ENCODE results near the gene NOC4L. TPM values are rescaled to one million over a fixed set of nuclear protein-coding genes. Genes with fewer than 3 reads are reported as not detected.

Gene NOC4L
- total RNA-seq, 1 experiment from 2014 or later: 41.4 TPM

DNA sequence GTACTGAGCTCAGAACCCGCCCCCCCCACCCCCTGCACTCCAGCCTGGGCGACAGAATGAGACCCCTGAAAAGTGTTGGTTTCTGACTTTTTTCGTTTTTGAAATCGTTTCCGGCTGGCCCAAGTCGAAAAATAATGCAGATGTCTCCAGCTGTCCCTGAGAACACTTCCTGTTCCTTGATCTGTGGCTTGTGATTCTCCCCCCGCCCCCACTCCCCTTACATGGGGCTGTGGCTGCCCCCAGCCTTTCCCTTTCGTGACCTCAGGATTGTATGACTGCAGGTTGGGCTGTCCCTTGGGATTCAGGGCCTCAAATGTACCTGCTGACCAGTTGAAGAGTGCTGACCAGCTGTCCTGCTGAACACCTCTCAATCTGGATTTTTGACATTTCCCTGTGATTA is 34.1 kb downstream of the NOC4L start (continued):
- TF ChIP-seq, protein P1, sequence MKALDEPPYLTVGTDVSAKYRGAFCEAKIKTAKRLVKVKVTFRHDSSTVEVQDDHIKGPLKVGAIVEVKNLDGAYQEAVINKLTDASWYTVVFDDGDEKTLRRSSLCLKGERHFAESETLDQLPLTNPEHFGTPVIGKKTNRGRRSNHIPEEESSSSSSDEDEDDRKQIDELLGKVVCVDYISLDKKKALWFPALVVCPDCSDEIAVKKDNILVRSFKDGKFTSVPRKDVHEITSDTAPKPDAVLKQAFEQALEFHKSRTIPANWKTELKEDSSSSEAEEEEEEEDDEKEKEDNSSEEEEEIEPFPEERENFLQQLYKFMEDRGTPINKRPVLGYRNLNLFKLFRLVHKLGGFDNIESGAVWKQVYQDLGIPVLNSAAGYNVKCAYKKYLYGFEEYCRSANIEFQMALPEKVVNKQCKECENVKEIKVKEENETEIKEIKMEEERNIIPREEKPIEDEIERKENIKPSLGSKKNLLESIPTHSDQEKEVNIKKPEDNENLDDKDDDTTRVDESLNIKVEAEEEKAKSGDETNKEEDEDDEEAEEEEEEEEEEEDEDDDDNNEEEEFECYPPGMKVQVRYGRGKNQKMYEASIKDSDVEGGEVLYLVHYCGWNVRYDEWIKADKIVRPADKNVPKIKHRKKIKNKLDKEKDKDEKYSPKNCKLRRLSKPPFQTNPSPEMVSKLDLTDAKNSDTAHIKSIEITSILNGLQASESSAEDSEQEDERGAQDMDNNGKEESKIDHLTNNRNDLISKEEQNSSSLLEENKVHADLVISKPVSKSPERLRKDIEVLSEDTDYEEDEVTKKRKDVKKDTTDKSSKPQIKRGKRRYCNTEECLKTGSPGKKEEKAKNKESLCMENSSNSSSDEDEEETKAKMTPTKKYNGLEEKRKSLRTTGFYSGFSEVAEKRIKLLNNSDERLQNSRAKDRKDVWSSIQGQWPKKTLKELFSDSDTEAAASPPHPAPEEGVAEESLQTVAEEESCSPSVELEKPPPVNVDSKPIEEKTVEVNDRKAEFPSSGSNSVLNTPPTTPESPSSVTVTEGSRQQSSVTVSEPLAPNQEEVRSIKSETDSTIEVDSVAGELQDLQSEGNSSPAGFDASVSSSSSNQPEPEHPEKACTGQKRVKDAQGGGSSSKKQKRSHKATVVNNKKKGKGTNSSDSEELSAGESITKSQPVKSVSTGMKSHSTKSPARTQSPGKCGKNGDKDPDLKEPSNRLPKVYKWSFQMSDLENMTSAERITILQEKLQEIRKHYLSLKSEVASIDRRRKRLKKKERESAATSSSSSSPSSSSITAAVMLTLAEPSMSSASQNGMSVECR (CRISPR knock-in tag; IDR thresholded peaks at IDR 0.05; ENCODE audit: borderline replicate concordance): no peak
- TF ChIP-seq, protein P2, sequence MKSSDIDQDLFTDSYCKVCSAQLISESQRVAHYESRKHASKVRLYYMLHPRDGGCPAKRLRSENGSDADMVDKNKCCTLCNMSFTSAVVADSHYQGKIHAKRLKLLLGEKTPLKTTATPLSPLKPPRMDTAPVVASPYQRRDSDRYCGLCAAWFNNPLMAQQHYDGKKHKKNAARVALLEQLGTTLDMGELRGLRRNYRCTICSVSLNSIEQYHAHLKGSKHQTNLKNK (CRISPR knock-in tag; IDR thresholded peaks at IDR 0.05): no peak
- no peak for TF ChIP-seq CREB1 (CRISPR knock-in tag; IDR thresholded peaks at IDR 0.05)

GRCh38 chr12:132178801-132179401 is 34.6 kb downstream of the NOC4L start:
- ChIA-PET POLR2A (interaction anchor here (1.3 kb wide), 1 partner anchor 25 kb away, joined by 3 read pairs; no protein-coding TSS in a partner anchor), CTCF (interaction anchor here (0.7 to 2.8 kb wide), 9 partner anchors 8 to 235 kb away, joined by 3 to 11 read pairs (median 5); no protein-coding TSS in a partner anchor)
- Mint-ChIP-seq H3K4me3 (no peak overlapping the region), H3K36me3 (no peaks in the 10 kb centered on the region), H3K9me3 (peaks cover 16% of the 10 kb centered on the region), H3K27ac (no peak overlapping the region), H3K4me1 (peaks cover 8% of the 10 kb centered on the region), H3K27me3 (ENCODE audit: low read depth) (peaks cover 61% of the 10 kb centered on the region)
- TF ChIP-seq E2F4 (CRISPR knock-in tag; IDR thresholded peaks at IDR 0.05; ENCODE audit: borderline replicate concordance, low read depth) (no peak), NFYB (CRISPR knock-in tag; conservative IDR thresholded peaks at IDR 0.05; ENCODE audit: low read depth) (no peak), CTCF (IDR thresholded peaks at IDR 0.05) (0 out of 2 replicates have a peak, but pooled peaks have one; percentile 26), NR3C1 (CRISPR knock-in tag; conservative IDR thresholded peaks at IDR 0.05; ENCODE audit: low read depth) (no peak), ZNF532 (CRISPR knock-in tag; IDR thresholded peaks at IDR 0.05; ENCODE audit: borderline replicate concordance) (no peak), CREB1 (CRISPR knock-in tag; IDR thresholded peaks at IDR 0.05) (no peak), MXD4 (CRISPR knock-in tag; IDR thresholded peaks at IDR 0.05; ENCODE audit: borderline replicate concordance) (no peak)
- TF ChIP-seq, protein P3, sequence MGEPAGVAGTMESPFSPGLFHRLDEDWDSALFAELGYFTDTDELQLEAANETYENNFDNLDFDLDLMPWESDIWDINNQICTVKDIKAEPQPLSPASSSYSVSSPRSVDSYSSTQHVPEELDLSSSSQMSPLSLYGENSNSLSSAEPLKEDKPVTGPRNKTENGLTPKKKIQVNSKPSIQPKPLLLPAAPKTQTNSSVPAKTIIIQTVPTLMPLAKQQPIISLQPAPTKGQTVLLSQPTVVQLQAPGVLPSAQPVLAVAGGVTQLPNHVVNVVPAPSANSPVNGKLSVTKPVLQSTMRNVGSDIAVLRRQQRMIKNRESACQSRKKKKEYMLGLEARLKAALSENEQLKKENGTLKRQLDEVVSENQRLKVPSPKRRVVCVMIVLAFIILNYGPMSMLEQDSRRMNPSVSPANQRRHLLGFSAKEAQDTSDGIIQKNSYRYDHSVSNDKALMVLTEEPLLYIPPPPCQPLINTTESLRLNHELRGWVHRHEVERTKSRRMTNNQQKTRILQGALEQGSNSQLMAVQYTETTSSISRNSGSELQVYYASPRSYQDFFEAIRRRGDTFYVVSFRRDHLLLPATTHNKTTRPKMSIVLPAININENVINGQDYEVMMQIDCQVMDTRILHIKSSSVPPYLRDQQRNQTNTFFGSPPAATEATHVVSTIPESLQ (CRISPR knock-in tag; IDR thresholded peaks at IDR 0.05): no peak
- TF ChIP-seq, protein P4, sequence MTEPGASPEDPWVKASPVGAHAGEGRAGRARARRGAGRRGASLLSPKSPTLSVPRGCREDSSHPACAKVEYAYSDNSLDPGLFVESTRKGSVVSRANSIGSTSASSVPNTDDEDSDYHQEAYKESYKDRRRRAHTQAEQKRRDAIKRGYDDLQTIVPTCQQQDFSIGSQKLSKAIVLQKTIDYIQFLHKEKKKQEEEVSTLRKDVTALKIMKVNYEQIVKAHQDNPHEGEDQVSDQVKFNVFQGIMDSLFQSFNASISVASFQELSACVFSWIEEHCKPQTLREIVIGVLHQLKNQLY (CRISPR knock-in tag; IDR thresholded peaks at IDR 0.05): no peak
- ATAC-seq (peak; percentile 65), DNase-seq (ENCODE audit: low spot score) (peak; percentile 58)
